CD4-positive, alpha-beta T cell treated with Interleukin-10 for 1 hour (primary cell): ENCODE measurements around the gene PRICKLE2.

Experiments used
- DNase-seq: peaks from one replicate; pipeline ENCODE4 v3.0.0-alpha.2; 2020

The PRICKLE2 gene

GRCh38 chr3:64063983-64064438 lies 161.3 kb downstream of the PRICKLE2 start:
- no peak for DNase-seq

GRCh38 chr3:64063207-64063982 lies 161.9 kb downstream of the PRICKLE2 start:
- DNase-seq, result no peak

- no peak for DNase-seq
These were observed 163.6 kb downstream of the PRICKLE2 start for GRCh38 chr3:64061628-64062027.

DNA sequence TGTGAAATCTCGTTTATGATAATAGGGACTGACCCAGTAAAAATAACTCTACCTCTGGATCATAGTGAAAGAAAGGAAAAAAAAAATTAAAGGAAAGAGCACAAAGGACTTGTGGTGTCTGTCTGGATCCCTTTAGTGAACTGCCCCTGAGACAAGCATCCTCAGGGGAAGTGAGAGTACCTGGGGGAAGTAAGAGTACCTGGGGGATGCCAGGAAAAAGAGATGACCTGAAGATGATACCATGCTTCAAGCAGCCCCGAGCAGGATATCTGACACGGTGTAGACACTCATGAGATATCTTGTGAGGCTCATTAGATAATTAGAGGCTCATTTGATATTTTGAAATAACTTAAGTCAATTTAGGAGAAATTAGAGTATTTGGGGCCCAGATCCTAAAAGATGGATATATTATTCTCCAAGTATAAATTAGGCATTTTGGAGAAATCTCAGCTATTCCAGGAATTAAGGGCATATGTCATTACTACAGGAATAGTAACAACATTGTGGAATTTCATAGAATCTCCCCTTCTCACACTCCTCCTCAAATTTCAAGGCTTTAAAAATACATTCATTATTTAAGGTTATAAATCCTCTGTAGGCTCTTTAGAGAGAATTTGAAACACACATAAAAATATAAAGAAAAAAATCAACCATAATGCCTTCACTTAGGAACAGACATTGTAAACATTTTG lies 165.6 kb downstream of the PRICKLE2 start:
- no peak for DNase-seq

DNA sequence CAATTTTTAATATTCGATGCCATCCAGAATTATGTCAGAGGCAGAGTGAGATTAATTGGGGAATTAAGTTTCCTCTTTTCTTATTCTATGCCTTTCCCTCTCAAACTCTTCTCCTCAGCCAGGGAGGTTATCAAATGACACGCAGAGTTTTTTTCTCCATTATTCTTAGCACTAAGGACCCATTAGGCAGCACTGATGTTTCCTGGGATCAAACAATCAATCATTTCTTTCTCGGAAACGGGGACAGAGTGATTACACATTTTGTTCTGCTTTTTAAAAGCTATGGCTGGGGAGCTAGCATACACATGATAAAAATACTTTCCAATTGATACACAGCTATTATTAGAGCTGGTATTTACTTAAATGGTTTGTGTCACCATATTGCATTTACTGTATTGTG lies 166.7 kb downstream of the PRICKLE2 start:
- no peak for DNase-seq

DNA sequence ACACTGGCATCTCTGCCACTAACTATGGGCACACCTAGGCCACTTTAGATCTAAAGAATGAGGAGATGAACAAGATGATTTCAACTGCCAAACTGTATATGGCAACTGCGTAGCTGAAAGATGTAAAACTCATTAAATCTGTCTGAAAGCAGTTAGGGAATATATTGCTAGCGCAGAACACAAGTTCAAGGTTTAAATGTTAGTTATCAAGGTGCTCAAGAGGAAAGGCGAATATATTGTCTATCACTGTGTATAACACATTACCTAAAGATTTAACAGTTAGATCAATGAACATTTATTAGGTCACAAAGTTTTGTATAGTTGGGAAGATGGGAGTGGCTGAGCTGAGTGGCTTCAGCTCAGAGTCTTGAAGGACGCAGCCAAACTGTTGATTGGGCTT lies 168.0 kb downstream of the PRICKLE2 start:
- DNase-seq, result no peak

- DNase-seq, result no peak
These were observed 168.6 kb downstream of the PRICKLE2 start for GRCh38 chr3:64056606-64057180.

GRCh38 chr3:64055076-64055475 lies 170.2 kb downstream of the PRICKLE2 start:
- no peak for DNase-seq

DNA sequence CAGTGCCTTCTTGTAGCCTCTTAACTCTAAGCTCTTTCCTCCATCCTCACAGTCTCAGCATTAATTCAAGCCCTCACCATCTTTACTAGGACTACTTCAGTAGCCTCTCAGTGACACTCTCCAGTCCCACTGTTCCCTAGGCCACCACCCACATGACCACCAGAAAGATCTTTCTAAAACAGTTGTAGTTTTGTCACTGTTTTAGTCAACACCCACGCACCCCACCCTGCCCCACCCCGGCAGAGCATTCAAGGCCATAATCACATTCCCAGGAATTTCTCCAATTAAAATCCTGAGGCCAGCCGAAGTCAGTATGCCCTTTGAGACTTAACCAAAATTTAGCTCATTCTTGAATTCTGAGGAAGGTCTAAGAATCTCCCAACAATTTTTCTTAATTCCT lies 170.8 kb downstream of the PRICKLE2 start:
- DNase-seq, result no peak

DNA sequence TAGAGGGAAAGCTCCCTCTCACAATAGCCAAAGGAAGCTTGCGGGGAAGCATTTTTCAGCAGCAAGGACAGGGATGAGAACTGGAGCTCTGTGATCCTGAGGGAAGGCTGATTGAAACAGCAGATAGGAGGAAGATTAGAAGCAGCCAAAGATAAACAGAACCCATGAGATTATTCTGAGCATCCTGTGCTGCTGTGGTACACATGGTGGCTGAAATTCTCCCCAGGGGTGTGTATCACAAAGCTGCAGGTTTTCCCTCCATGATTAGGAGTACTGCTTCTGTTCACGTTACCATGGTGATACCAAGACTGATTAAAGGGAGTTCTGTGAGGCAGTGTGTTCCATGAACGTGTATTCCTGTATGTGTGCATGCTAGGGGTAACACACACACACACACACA lies 171.7 kb downstream of the PRICKLE2 start:
- no peak for DNase-seq

DNA sequence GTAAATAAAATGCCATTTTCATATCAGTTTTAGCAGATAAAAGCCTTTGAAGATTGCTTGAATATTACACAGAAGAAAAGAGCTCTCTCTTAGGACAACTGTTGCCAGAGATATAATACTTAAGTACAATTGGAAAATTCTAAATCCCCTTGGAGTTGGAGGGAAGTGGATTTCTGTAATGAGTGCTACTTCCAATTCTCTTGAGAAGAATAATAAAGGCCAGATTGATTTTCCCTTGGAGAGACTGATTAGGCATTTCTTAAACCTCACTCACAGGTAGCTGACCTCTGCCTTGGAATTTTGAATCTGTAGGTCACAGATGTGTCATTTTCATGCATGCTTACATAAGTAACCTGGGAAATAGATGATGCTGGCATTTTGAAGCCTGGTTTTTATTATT lies 172.1 kb downstream of the PRICKLE2 start:
- no peak for DNase-seq

DNA sequence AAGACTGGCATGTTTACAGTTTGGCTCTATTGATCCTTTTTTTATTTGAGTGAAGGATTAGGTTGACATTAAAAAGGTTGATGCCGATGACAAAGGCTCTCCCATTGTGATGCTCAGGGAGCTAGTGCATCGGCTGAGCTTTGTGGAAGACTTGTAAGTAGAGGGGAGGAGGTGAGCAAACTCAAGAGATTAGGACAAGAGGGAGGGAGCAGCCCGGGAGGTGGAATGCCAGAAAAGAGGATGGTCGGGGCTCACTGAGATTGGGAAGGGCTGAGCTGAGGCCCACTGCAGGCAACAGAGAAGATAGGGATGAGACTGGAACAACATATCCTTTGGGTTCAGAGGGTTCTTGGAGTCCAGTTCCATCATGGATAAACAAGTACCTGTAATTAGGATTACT lies 175.4 kb downstream of the PRICKLE2 start:
- no peak for DNase-seq

DNA sequence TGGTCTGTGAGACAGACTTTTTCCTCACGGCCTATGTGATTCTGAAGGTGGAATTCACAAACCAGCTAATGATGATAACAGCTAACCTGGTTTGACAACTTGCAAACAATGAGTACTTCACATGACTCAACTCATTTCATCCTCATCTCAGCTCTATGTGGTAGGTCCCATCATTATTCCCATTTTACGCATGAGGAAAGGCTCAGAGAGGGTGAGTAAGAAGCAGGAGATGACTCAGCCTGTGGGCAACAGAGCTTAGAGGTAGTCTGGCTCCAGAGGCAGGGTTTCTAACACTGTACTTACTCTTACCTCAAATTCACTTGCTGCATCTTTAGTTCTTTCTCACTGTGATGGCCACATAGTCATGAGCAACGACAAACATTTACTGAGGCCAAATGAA lies 176.1 kb downstream of the PRICKLE2 start:
- no peak for DNase-seq

DNA sequence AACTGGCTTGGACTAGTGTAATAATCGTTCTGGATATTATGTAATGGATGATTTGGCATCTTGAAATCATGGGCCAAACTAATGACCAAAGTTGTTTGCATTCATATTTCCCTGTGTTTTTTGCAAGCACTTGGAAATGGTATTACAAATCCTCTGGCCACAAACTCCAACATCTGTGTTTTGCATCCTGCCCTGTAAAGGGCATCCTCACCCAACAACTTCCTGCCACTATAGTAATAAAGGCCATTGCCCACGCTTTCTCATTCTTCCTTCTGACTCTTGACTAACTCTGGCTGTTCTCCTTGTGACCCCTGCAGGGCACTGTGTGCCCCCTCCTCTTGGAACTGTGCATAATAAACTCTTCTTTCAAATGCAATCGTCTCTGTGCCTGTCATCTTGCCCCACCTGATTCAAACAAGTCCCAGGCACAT lies 176.6 kb downstream of the PRICKLE2 start:
- DNase-seq, result no peak

DNA sequence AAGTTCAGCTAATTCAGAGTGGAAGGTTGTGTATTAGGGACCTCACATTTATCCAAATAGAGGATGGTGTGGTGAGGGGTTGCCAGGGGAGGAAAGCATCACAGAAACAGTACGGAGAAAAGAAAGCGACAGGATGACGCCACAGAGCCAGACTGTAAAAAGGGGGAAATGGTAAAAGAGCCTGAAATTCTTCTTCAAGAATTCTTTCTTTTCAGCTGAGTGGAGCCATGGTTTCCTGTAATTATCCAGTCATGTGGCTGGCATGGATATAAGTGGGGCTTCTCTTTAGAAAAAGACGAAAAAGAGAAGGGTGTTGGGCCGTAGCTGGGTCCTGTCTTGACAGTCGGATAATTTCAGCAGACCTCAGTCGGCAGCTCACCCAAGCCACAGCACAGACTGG lies 177.5 kb downstream of the PRICKLE2 start:
- DNase-seq, result no peak

DNA sequence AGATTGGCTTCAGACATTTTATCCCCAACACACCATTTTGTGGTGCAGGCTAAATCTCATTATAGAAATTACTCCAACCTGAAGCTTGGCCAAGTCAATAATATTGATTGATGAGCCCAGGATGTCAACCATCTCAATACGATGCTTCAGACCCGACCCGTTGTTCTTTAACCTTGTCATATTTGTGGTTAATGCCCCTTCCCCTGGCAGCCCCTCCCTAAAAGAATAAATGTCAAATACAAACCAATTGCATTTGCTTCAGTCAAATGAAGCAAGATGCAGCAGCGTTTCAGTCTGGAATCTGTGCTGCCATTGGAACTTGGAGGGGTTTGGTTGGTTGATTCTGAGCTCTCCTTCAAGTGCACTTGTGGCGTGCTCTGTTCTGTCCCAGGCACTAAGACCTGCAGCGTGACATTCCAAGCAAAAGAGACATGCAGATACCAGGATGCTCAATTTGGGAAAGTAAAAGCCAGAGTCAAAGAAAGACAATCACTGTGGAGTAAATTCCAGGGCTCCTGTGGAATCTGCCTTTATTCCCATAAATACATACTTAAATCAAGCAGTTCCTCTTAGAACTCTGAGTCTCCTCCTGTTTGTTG lies 178.2 kb downstream of the PRICKLE2 start:
- DNase-seq, result no peak

- no peak for DNase-seq
These were observed 178.7 kb downstream of the PRICKLE2 start for GRCh38 chr3:64046592-64046991.

DNA sequence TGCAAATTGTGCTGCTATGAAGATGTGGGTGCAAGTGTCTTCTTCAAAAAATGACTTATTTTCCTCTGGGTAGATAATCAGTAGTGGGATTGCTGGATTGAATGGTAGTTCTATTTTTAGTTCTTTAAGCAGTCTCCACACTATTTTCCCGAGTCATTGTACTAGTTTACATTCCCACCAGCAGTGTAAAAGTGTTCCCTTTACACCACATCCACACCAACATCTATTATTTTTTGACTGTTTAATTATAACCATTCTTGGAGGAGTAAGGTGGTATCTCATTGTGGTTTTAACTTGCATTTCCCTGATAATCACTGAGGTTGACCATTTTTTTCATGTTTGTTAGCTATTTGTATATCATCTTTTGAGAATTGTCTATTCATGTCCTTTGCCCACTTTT lies 182.3 kb downstream of the PRICKLE2 start:
- DNase-seq, result no peak
